IMR-90 (cell line): ENCODE data around the gene NDUFB7. TPM values are rescaled to one million over a fixed set of nuclear protein-coding genes. Genes with fewer than 3 reads are reported as not detected.
A peak's percentile ranks its signal among the peaks of the same experiment; 100 is the strongest.

Experiments used
- ATAC-seq: fragments of 200-7000 bp; cut with Tn5 transposase; 2 replicates; pipeline ENCODE4 v1.9.1; 2020; ENCODE audit warnings: low read depth, mild to moderate bottlenecking, moderate library complexity
- BruUV-seq: library from RNA; stranded (reverse); fragments of 400-500 nt; replicated peaks from 2 replicates; lab custom pipeline; 2021; lab: Mats Ljungman, UMichigan
- CTCF ChIA-PET: fragments of 300-600 bp; formaldehyde crosslinking; extraction: SDS; loops from one replicate; lab custom pipeline; 2021; ENCODE audit warnings: antibody characterized with exemption; lab: Yijun Ruan, JAX
- POLR2A ChIA-PET: fragments of 300-600 bp; sonication (Branson Sonifier 250); formaldehyde crosslinking; loops from one replicate; lab custom pipeline; 2022; ENCODE audit warnings: antibody characterized with exemption; ENCODE audit not compliant: unreplicated experiment; lab: Charles Lee
- DNase-seq: peaks from one replicate; pipeline ENCODE4 v3.0.0; 2013
- H2AFZ ChIP-seq: replicated peaks from 2 replicates; pipeline ENCODE3; 2013; ENCODE audit warnings: low read length, mild to moderate bottlenecking; ENCODE audit not compliant: poor library complexity
- H2AK5ac ChIP-seq: 2 replicates; pipeline ENCODE4 v1.6.1; 2013; ENCODE audit warnings: low read depth, low read length, inconsistent platforms
- H2AK9ac ChIP-seq: replicated peaks from 2 replicates; pipeline ENCODE3; 2013; ENCODE audit warnings: mild to moderate bottlenecking, low read depth, low read length, moderate library complexity; ENCODE audit not compliant: poor library complexity
- H2BK120ac ChIP-seq: 2 replicates; pipeline ENCODE4 v1.6.1; 2013; ENCODE audit warnings: low read depth, low read length, inconsistent platforms
- H2BK15ac ChIP-seq: 3 replicates; pipeline ENCODE4 v1.6.1; 2013; ENCODE audit warnings: low read depth, low read length, inconsistent platforms
- H2BK20ac ChIP-seq: 2 replicates; pipeline ENCODE4 v1.6.1; 2013; ENCODE audit warnings: low read depth, mild to moderate bottlenecking, inconsistent platforms, low read length, moderate library complexity
- H2BK5ac ChIP-seq: 2 replicates; pipeline ENCODE4 v1.6.1; 2013; ENCODE audit warnings: mild to moderate bottlenecking, low read depth, low read length, inconsistent platforms; ENCODE audit not compliant: poor library complexity, severe bottlenecking
- H3K14ac ChIP-seq: replicated peaks from 2 replicates; pipeline ENCODE4 v1.6.1; 2013; ENCODE audit warnings: low read depth, low read length, inconsistent platforms
- H3K18ac ChIP-seq: 2 replicates; pipeline ENCODE4 v1.6.1; 2013; ENCODE audit warnings: low read depth, low read length, control low read depth
- H3K23ac ChIP-seq: 2 replicates; pipeline ENCODE4 v1.6.1; 2013; ENCODE audit warnings: low read depth, low read length, inconsistent platforms
- H3K27ac ChIP-seq: 2 replicates; pipeline ENCODE4 v1.5.1; 2013; ENCODE audit warnings: mild to moderate bottlenecking, control low read depth, low read length; ENCODE audit not compliant: insufficient read depth
- H3K27me3 ChIP-seq: 2 replicates; pipeline ENCODE4 v1.6.1; 2013; ENCODE audit warnings: low read length; ENCODE audit not compliant: control insufficient read depth, insufficient read depth
- H3K36me3 ChIP-seq: 2 replicates; pipeline ENCODE4 v1.6.1; 2013; ENCODE audit warnings: low read length, mixed read lengths; ENCODE audit not compliant: control insufficient read depth, insufficient read depth
- H3K4ac ChIP-seq: 2 replicates; pipeline ENCODE4 v1.6.1; 2013; ENCODE audit warnings: low read depth, low read length, inconsistent platforms
- H3K4me1 ChIP-seq: 2 replicates; pipeline ENCODE4 v1.6.1; 2013; ENCODE audit warnings: low read length, mixed read lengths; ENCODE audit not compliant: control insufficient read depth, insufficient read depth
- H3K4me2 ChIP-seq: 2 replicates; pipeline ENCODE4 v1.6.1; 2013; ENCODE audit warnings: low read depth, mild to moderate bottlenecking, control low read depth, low read length, moderate library complexity
- H3K4me3 ChIP-seq: 2 replicates; pipeline ENCODE4 v1.5.1; 2013; ENCODE audit warnings: low read depth, mild to moderate bottlenecking, control low read depth, low read length, moderate library complexity; ENCODE audit not compliant: insufficient read depth
- H3K56ac ChIP-seq: 2 replicates; pipeline ENCODE4 v1.6.1; 2013; ENCODE audit warnings: low read length, inconsistent platforms; ENCODE audit not compliant: insufficient read depth; ENCODE audit errors: extremely low read depth
- H3K79me1 ChIP-seq, 2 experiments: 2 replicates each; pipeline ENCODE4 v1.6.1; 2013; ENCODE audit warnings: low read length in 2 of 2, inconsistent platforms in 1 of 2, low read depth in 1 of 2
- H3K9ac ChIP-seq: 2 replicates; pipeline ENCODE4 v1.6.1; 2013; ENCODE audit warnings: low read depth, low read length, control low read depth
- H3K9me1 ChIP-seq: 2 replicates; pipeline ENCODE4 v1.6.1; 2013; ENCODE audit warnings: low read length, inconsistent platforms; ENCODE audit not compliant: insufficient read depth
- H3K9me3 ChIP-seq: 2 replicates; pipeline ENCODE4 v1.6.1; 2013; ENCODE audit warnings: low read length; ENCODE audit not compliant: control insufficient read depth, insufficient read depth
- H4K20me1 ChIP-seq: 2 replicates; pipeline ENCODE4 v1.6.1; 2013; ENCODE audit warnings: low read length, inconsistent platforms; ENCODE audit not compliant: insufficient read depth
- H4K5ac ChIP-seq: 2 replicates; pipeline ENCODE4 v1.6.1; 2013; ENCODE audit warnings: mild to moderate bottlenecking, low read depth, low read length, control low read depth
- H4K8ac ChIP-seq, 2 experiments: 2 replicates each; pipeline ENCODE4 v1.6.1; 2013; ENCODE audit warnings: low read depth in 2 of 2, low read length in 2 of 2, control low read depth in 1 of 2, inconsistent platforms in 1 of 2
- H4K91ac ChIP-seq: 2 replicates; pipeline ENCODE4 v1.6.1; 2013; ENCODE audit warnings: low read depth, low read length, inconsistent platforms; ENCODE audit not compliant: insufficient read depth
- CEBPB ChIP-seq: IDR thresholded peaks from 2 replicates; pipeline ENCODE4 v1.6.1; 2012; ENCODE audit warnings: low read depth, low read length, improper control_type of control experiment
- MAFK ChIP-seq: IDR thresholded peaks from 2 replicates; pipeline ENCODE4 v1.6.1; 2012; ENCODE audit warnings: low read depth, low read length, improper control_type of control experiment
- MAZ ChIP-seq: IDR thresholded peaks from 2 replicates; pipeline ENCODE4 v1.6.1; 2012; ENCODE audit warnings: low read depth, mild to moderate bottlenecking, low read length, improper control_type of control experiment, moderate library complexity, borderline replicate concordance
- NFE2L2 ChIP-seq: fragments of 150-350 bp; IDR thresholded peaks from 2 replicates; pipeline ENCODE4 v1.6.1; 2016; ENCODE audit warnings: low read depth, mild to moderate bottlenecking, low read length
- RAD21 ChIP-seq: IDR thresholded peaks from 2 replicates; pipeline ENCODE4 v1.6.1; 2012; ENCODE audit warnings: low read length, improper control_type of control experiment
- RFX5 ChIP-seq: IDR thresholded peaks from 2 replicates; pipeline ENCODE4 v1.8.0; 2012; ENCODE audit warnings: low read depth, mild to moderate bottlenecking, low read length, moderate library complexity
- SMC3 ChIP-seq: fragments of 150-350 bp; IDR thresholded peaks from 2 replicates; pipeline ENCODE4 v1.6.1; 2016; ENCODE audit warnings: low read depth, mild to moderate bottlenecking, antibody characterized with exemption, low read length, moderate library complexity
- WGBS, 2 experiments: methylation state at CpG; one replicate each; pipeline versions ENCODE4 v1.1.5 to v1.1.7; 2013; ENCODE audit warnings: missing lambda C conversion rate in 2 of 2; ENCODE audit not compliant: insufficient read length in 1 of 2; ENCODE audit errors: extremely low coverage in 2 of 2; 5-methylcytosine and 5-hydroxymethylcytosine counted together
- dilution Hi-C: fragments of 300-500 bp; cut with HindIII; formaldehyde crosslinking; loops from one replicate; pipeline ENCODE4 v1.14.3; 2018; ENCODE audit warnings: low sequenced_read_pairs; ENCODE audit not compliant: unreplicated experiment
- in situ Hi-C: fragments of 300-500 bp; cut with MboI; formaldehyde crosslinking; loops from 3 replicates; pipeline ENCODE4 v1.14.3; 2019; ENCODE audit warnings: low sequenced_read_pairs, inconsistent platforms, mixed read lengths
- intact Hi-C: fragments of 100-400 bp; cut with micrococcal nuclease; formaldehyde crosslinking; loops from 2 replicates; pipeline ENCODE4 v1.10.0; 2022
- polyA plus RNA-seq, 3 experiments: library from polyadenylated mRNA; depleted of rRNA; stranded (reverse); fragments of >200 nt; gene quantifications; 2 replicates each; pipeline ENCODE4 v1.2.3, GENCODE V29; 2012; ENCODE audit warnings: low replicate concordance in 1 of 3
- total RNA-seq: library from RNA; depleted of rRNA; stranded (reverse); fragments of >200 nt; gene quantifications from 2 replicates; pipeline ENCODE4 v1.2.3, GENCODE V29; 2012
- TF ChIP-seq, protein P1 (sequence below): fragments of 150-350 bp; IDR thresholded peaks from 2 replicates; pipeline ENCODE4 v1.6.1; 2017; ENCODE audit warnings: mild to moderate bottlenecking, antibody characterized with exemption, low read length, low read depth

Gene NDUFB7
- total and polyA plus RNA-seq, 2 of the 4 experiments (the other 2 are of a cell fraction) = 436 to 523 TPM

DNA sequence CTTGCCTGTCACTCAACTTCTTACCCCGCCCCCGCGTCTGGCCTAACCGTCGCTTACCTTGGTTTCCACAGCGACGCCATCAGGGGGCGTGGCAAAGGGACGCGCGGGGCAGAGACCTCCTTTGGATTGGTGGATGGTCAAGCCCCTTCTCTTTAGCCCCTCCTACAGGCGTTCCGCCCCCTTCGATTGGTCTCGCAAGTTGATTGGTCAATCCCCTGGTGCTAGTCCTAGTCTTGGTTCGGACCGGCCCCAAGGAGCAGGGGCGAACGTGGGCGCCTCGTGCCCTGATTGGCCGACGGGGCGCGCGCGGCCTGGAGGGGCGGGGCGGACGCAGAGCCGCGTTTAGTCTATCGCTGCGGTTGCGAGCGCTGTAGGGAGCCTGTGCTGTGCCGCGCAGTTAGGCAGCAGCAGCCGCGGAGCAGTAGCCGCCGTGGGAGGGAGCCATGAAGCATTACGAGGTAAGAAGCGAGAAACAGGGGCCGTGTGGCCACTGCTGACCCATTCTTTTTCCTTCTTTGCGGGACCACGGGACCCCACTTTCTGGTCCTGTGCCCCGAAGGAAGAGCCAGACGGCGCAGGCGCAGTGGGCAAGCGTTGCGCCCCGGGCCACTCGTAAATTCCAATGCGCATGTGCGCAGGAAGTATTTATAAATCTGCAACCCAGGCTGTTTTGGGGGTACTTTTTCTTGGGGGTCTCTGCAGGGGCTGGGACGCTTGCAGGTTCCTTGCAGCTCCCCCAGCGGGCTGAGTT, 42.4 kb downstream of the NDUFB7 start, which contains the start of gene TECR (continued):
- TF ChIP-seq NFE2L2 (no peak), MAZ (peak; percentile 67; the same call in 1 of the 2 replicates)

DNA sequence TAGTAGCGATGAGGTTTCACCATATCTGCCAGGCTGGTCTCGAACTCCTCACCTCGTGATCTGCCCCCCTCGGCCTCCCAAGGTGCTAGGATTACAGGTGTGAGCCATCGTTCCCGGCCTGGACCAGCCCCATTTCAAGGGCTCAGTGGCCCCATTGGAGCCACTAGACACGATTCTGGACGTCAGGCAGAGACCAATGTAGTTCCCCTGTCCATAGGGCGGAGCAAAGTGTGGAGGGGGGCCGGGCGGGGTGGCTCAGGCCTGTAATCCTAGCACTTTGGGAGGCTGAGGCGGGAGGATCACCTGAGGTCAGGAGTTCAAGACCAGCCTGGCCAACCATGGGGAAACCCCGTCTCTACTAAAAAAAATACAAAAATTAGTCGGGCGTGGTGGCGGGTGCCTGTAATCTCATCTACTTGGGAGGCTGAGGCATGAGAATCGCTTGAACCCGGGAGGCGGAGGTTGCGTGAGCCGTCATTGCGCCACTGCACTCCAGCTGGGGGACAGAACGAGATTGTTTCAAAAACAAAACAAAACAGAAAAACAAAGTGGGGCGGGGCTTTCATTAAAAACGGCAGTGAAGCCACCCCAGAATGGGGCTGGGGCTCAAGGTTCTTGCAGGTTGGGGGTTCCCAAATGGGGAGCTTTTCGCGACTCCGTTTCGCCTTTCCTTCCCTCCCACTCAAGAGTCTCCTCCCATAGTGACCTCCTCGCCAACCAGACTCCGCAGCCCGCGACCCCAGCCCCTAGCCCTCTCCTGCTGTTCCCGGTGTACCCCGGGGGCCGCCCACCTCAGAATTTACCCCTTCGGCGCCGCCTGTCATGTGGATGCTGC, 43.2 kb downstream of the NDUFB7 start:
- WGBS, 2 experiments = 70% methylated on average over 20 of the region's 39 CpGs; no CpG with 5 or more reads in 1 of the 2 experiments
- intact Hi-C loops = no loop called here
- Histone ChIP-seq H3K9me1 (peaks cover 5% of the 10 kb centered on the region; the same call in 1 of the 2 replicates), H2BK20ac (no peak overlapping the region), H3K56ac (no peak overlapping the region), H3K4me2 (peak overlapping the region; percentile 62), H4K20me1 (peaks cover 3% of the 10 kb centered on the region; the same call in 1 of the 2 replicates), H4K91ac (no peak overlapping the region), H3K27me3 (no peaks in the 10 kb centered on the region), H3K27ac (no peak overlapping the region; the same call in 1 of the 2 replicates), H3K23ac (no peak overlapping the region), H4K8ac (peak overlapping the region in 1 of 2 experiments; percentile 49; a peak in 1 of 4 replicates), H3K4ac (no peak overlapping the region), H2BK15ac (no peak overlapping the region), H3K9ac (peak overlapping the region; percentile 19; the same call in 1 of the 2 replicates), H3K14ac (no peak overlapping the region), H2BK120ac (no peak overlapping the region), H4K5ac (no peak overlapping the region), H2BK5ac (no peak overlapping the region), H3K4me1 (peaks cover 2% of the 10 kb centered on the region; the same call in 1 of the 2 replicates), H3K79me1 (peaks cover 10 to 34% of the 10 kb centered on the region in 2 experiments; a peak in 3 of 4 replicates), H2AFZ (peak overlapping the region; percentile 92), H3K18ac (no peak overlapping the region), H3K4me3 (peak overlapping the region; percentile 57), H3K36me3 (no peaks in the 10 kb centered on the region), H2AK9ac (peak overlapping the region; percentile 18), H2AK5ac (no peak overlapping the region), H3K9me3 (no peaks in the 10 kb centered on the region)
- ATAC-seq = no peak
- ChIA-PET POLR2A (no interaction called here), CTCF (no interaction called here)
- no peak for TF ChIP-seq MAFK
- no peak for TF ChIP-seq NFE2L2
- TF ChIP-seq, protein P1, sequence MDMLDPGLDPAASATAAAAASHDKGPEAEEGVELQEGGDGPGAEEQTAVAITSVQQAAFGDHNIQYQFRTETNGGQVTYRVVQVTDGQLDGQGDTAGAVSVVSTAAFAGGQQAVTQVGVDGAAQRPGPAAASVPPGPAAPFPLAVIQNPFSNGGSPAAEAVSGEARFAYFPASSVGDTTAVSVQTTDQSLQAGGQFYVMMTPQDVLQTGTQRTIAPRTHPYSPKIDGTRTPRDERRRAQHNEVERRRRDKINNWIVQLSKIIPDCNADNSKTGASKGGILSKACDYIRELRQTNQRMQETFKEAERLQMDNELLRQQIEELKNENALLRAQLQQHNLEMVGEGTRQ = no peak
- TF ChIP-seq SMC3 = no peak
- TF ChIP-seq CEBPB = 0 out of 2 replicates have a peak, but pooled peaks have one; percentile 18
- TF ChIP-seq RFX5 = no peak
- no peak for TF ChIP-seq RAD21
- DNase-seq = no peak
- dilution Hi-C loops = no loop called here
- in situ Hi-C loops = no loop called here
- no TSS peak for BruUV-seq
